K562 (cell line): ENCODE data around the gene RPL38. TPM values are rescaled to one million over a fixed set of nuclear protein-coding genes. Genes with fewer than 3 reads are reported as not detected.

Experiments used
- ATAC-seq: fragments of 200-7000 bp; cut with Tn5 transposase; 3 replicates; pipeline ENCODE4 v1.9.1; 2020; ENCODE audit warnings: moderate library complexity
- BruUV-seq: library from RNA; stranded (reverse); fragments of 400-500 nt; replicated peaks from 2 replicates; lab custom pipeline; 2021; lab: Mats Ljungman, UMichigan
- CTCF ChIA-PET: fragments of 300-600 bp; formaldehyde crosslinking; extraction: SDS; loops from one replicate; lab custom pipeline; 2021; ENCODE audit warnings: low intra/inter-chr PET ratio; lab: Yijun Ruan, JAX
- POLR2A ChIA-PET: fragments of 300-600, 350-650 bp; sonication (Branson Sonifier 250); formaldehyde crosslinking; extraction: SDS; loops from one replicate; lab custom pipeline; 2021; ENCODE audit warnings: antibody characterized with exemption, inconsistent platforms; lab: Yijun Ruan, JAX
- DNase-seq, 4 experiments: peaks; one replicate each; pipeline versions ENCODE4 v3.0.0 to v3.0.0-alpha.2; 2011 to 2018; ENCODE audit warnings: low spot score in 3 of 4, mixed read lengths in 3 of 4; ENCODE audit errors: extremely low read depth in 1 of 4
- FAIRE-seq: peaks from 2 replicates; lab custom pipeline; 2011; peaks lifted over from hg19 to GRCh38; lab: Jason Lieb, UNC
- H2AFZ ChIP-seq: 2 replicates; pipeline ENCODE4 v1.6.0; 2011; ENCODE audit warnings: low read depth, low read length, control low read depth, inconsistent platforms
- H3K27ac ChIP-seq: fragments of 200-600 bp; 3 replicates; pipeline ENCODE4 v1.8.0; 2011; ENCODE audit warnings: low read depth, mild to moderate bottlenecking, control low read depth, inconsistent platforms, low read length, moderate library complexity, mixed read lengths; ENCODE audit errors: extremely low read depth
- H3K27me3 ChIP-seq, 2 experiments: fragments of 300-600 bp in 1 of 2; 2 replicates in 1 of 2; 3 replicates in 1 of 2; pipeline versions ENCODE4 v1.6.0 to v1.8.0; 2011; ENCODE audit warnings: inconsistent platforms in 2 of 2, low read length in 2 of 2, mild to moderate bottlenecking in 1 of 2, mixed read lengths in 1 of 2, moderate library complexity in 1 of 2; ENCODE audit not compliant: control insufficient read depth in 2 of 2, insufficient read depth in 2 of 2
- H3K36me3 ChIP-seq: fragments of 300-600 bp; 3 replicates; pipeline ENCODE4 v1.8.0; 2011; ENCODE audit warnings: mild to moderate bottlenecking, low read length, inconsistent platforms; ENCODE audit not compliant: control insufficient read depth, insufficient read depth
- H3K4me1 ChIP-seq, 2 experiments: fragments of 200-600 bp in 1 of 2; replicated peaks in 1 of 2; 2 replicates in 1 of 2; 3 replicates in 1 of 2; pipeline versions ENCODE4 v1.5.1 to v1.8.0; 2011; ENCODE audit warnings: inconsistent platforms in 2 of 2, low read length in 2 of 2, mild to moderate bottlenecking in 1 of 2, mixed read lengths in 1 of 2, moderate library complexity in 1 of 2; ENCODE audit not compliant: control insufficient read depth in 2 of 2, insufficient read depth in 2 of 2
- H3K4me2 ChIP-seq: 2 replicates; pipeline ENCODE4 v1.6.1; 2011; ENCODE audit warnings: low read length, control low read depth, inconsistent platforms, mixed read lengths; ENCODE audit not compliant: insufficient read depth
- H3K4me3 ChIP-seq: fragments of 200-600 bp; sonication (generic), shearing (Covaris generic); 2 replicates; pipeline ENCODE4 v1.5.1; 2016; ENCODE audit warnings: control low read depth, inconsistent platforms
- H3K79me2 ChIP-seq: fragments of 200-600 bp; 3 replicates; pipeline ENCODE4 v1.8.0; 2011; ENCODE audit warnings: low read length, inconsistent platforms; ENCODE audit not compliant: control insufficient read depth, insufficient read depth
- H3K9ac ChIP-seq, 2 experiments: 2 replicates each; pipeline versions ENCODE4 v1.6.0 to v1.6.1; 2011; ENCODE audit warnings: low read depth in 2 of 2, low read length in 2 of 2, control low read depth in 1 of 2, inconsistent platforms in 1 of 2, mild to moderate bottlenecking in 1 of 2, mixed read lengths in 1 of 2; ENCODE audit not compliant: insufficient read depth in 1 of 2
- H3K9me1 ChIP-seq: one replicate; pipeline ENCODE4 v1.6.0; 2011; ENCODE audit warnings: inconsistent platforms, mild to moderate bottlenecking, low read length, moderate library complexity; ENCODE audit not compliant: control insufficient read depth, insufficient read depth
- H3K9me3 ChIP-seq: replicated peaks from 2 replicates; pipeline ENCODE4 v1.5.1; 2011; ENCODE audit warnings: low read depth, low read length, inconsistent platforms; ENCODE audit not compliant: control insufficient read depth, insufficient read depth
- H4K20me1 ChIP-seq: replicated peaks from 2 replicates; pipeline ENCODE4 v1.6.1; 2011; ENCODE audit warnings: low read length, inconsistent platforms, mixed read lengths; ENCODE audit not compliant: control insufficient read depth, insufficient read depth
- ESRRB ChIP-seq: fragments of 250-450 bp; sonication (Bioruptor Pico); IDR thresholded peaks from 2 replicates; pipeline ENCODE4 v1.5.0; 2020; ENCODE audit warnings: mild to moderate bottlenecking, moderate library complexity, borderline replicate concordance
- FOXP1 ChIP-seq: sonication (generic); formaldehyde crosslinking; IDR thresholded peaks from 2 replicates; pipeline ENCODE4 v1.8.0; 2022; ENCODE audit warnings: mild to moderate bottlenecking, missing genetic modification reagents
- MAZ ChIP-seq, 2 experiments: fragments of 450-650 bp in 1 of 2; sonication (generic) in 1 of 2; formaldehyde crosslinking; IDR thresholded peaks in 1 of 2; conservative IDR thresholded peaks in 1 of 2; 2 replicates each; pipeline versions ENCODE4 v1.4.0 to v1.5.0; 2020; ENCODE audit warnings: mild to moderate bottlenecking in 1 of 2, missing genetic modification reagents in 1 of 2
- PHTF2 ChIP-seq: fragments of 250-450 bp; sonication (Bioruptor Pico); IDR thresholded peaks from 2 replicates; pipeline ENCODE4 v1.5.0; 2021; ENCODE audit warnings: mild to moderate bottlenecking
- PKNOX1 ChIP-seq: fragments of 450-650 bp; IDR thresholded peaks from 2 replicates; pipeline ENCODE4 v1.6.1; 2016
- PYGO2 ChIP-seq: fragments of 450-650 bp; IDR thresholded peaks from 2 replicates; pipeline ENCODE4 v1.6.1; 2016; ENCODE audit warnings: mild to moderate bottlenecking, missing genetic modification characterization, moderate library complexity, missing compliant biosample characterization
- RREB1 ChIP-seq: fragments of 250-450 bp; sonication (Bioruptor Pico); IDR thresholded peaks from 2 replicates; pipeline ENCODE4 v1.4.0; 2020
- SIN3B ChIP-seq: fragments of 450-650 bp; IDR thresholded peaks from 2 replicates; pipeline ENCODE4 v1.6.1; 2017; ENCODE audit warnings: low read depth, mild to moderate bottlenecking, moderate library complexity
- YBX1 ChIP-seq: fragments of 450-650 bp; IDR thresholded peaks from 2 replicates; pipeline ENCODE4 v1.7.1; 2016; ENCODE audit warnings: mild to moderate bottlenecking
- ZBTB2 ChIP-seq: fragments of 450-650 bp; IDR thresholded peaks from 2 replicates; pipeline ENCODE4 v1.6.1; 2016; ENCODE audit warnings: antibody characterized with exemption
- ZNF431 ChIP-seq: sonication (generic); formaldehyde crosslinking; IDR thresholded peaks from 2 replicates; pipeline ENCODE4 v1.8.0; 2022; ENCODE audit warnings: mild to moderate bottlenecking, missing genetic modification reagents
- WGBS: fragments of 100-300 bp; shearing (Covaris generic); methylation state at CpG from one replicate; pipeline ENCODE4 v1.1.6; 2016; ENCODE audit warnings: low coverage, mixed read lengths; ENCODE audit not compliant: insufficient coverage; ENCODE audit errors: missing lambda C conversion rate; 5-methylcytosine and 5-hydroxymethylcytosine counted together
- in situ Hi-C: fragments of 300-500 bp; cut with MboI; formaldehyde crosslinking; loops from 4 replicates; pipeline ENCODE4 v1.15.0; 2018; ENCODE audit warnings: inconsistent platforms, mixed read lengths
- intact Hi-C: fragments of 100-400 bp; cut with micrococcal nuclease; formaldehyde crosslinking; loops from 2 replicates; pipeline ENCODE4 v1.14.2; 2022
- polyA plus RNA-seq, 8 experiments: library from polyadenylated mRNA; depleted of rRNA in 4 of 8; stranded (reverse) in 5 of 8; unstranded in 3 of 8; fragments of >200 nt; fragmentation: Nextera tagmentation in 2 of 8; fragmentation: Illumina TruSeq in 1 of 8; extraction: Ambion mirVana in 2 of 8; extraction: Trizol in 1 of 8; gene quantifications; 2 replicates each; pipeline versions ENCODE4 v1.2.1 to v1.2.3, GENCODE V29; 2011 to 2014; ENCODE audit warnings: inconsistent platforms in 1 of 8, missing spikeins in 1 of 8
- total RNA-seq, 7 experiments: library from RNA; depleted of rRNA in 6 of 7; stranded (reverse); fragments of >200 nt in 6 of 7; fragmentation: Illumina TruSeq in 2 of 7; extraction: Trizol in 2 of 7; gene quantifications; 2 replicates each; pipeline versions ENCODE4 v1.2.1 to v1.2.3, GENCODE V29; 2011 to 2021; ENCODE audit warnings: low replicate concordance in 1 of 7

The RPL38 gene
- total and polyA plus RNA-seq, 9 of the 15 experiments (the other 6 are each of a cell fraction or from before 2014, with no cell fraction given) = 1,224 to 3,864 (median 1,939) TPM

GRCh38 chr17:74161503-74161875 lies 42.0 kb upstream of the RPL38 start:
- H3K9ac ChIP-seq = no peak overlapping the region
- peaks cover 6 to 35% of the 10 kb centered on the region in 2 experiments; a peak in 4 of 5 replicates for H3K27me3 ChIP-seq
- in situ Hi-C loops = no loop called here
- H3K79me2 ChIP-seq = no peaks in the 10 kb centered on the region
- intact Hi-C loops = no loop called here
- H3K9me3 ChIP-seq = no peaks in the 10 kb centered on the region
- WGBS = under 1% methylated on average over 11 of the region's 11 CpGs
- no peak overlapping the region for H2AFZ ChIP-seq
- no peak overlapping the region for H3K4me2 ChIP-seq
- CTCF ChIA-PET = no interaction called here
- POLR2A ChIA-PET = interaction anchor here (1.3 kb wide), 1 partner anchor 17 kb away, joined by 3 read pairs; no protein-coding TSS in a partner anchor
- no peak for DNase-seq
- no peaks in the 10 kb centered on the region for H3K36me3 ChIP-seq
- FAIRE-seq = no peak
- BruUV-seq = no TSS peak
- no peaks in the 10 kb centered on the region for H4K20me1 ChIP-seq
- no peak overlapping the region for H3K27ac ChIP-seq
- peaks cover 12 to 13% of the 10 kb centered on the region in 2 experiments; a peak in 4 of 5 replicates for H3K4me1 ChIP-seq
- no peaks in the 10 kb centered on the region for H3K9me1 ChIP-seq
- no peak overlapping the region for H3K4me3 ChIP-seq
- no peak for ATAC-seq
- TF ChIP-seq ZBTB2 (no peak), PKNOX1 (no peak), ZNF431 (CRISPR knock-in tag) (no peak), MAZ (CRISPR knock-in tag; conservative IDR thresholded peaks at IDR 0.05 in 1 of 2, IDR thresholded peaks at IDR 0.05 in 1 of 2) (no peak), PYGO2 (tag) (no peak), YBX1 (no peak), PHTF2 (CRISPR knock-in tag) (no peak), ESRRB (CRISPR knock-in tag) (no peak), SIN3B (no peak), FOXP1 (CRISPR knock-in tag) (no peak), RREB1 (no peak)
